ENCODE measurements around the gene PALM3. TPM values are rescaled to one million over a fixed set of nuclear protein-coding genes. Genes with fewer than 3 reads are reported as not detected.

PALM3 gene
- total and polyA plus RNA-seq, 10 of the 15 experiments (the other 5 are each of a cell fraction or from before 2014, with no cell fraction given): 0.07 TPM; not detected in 9

- no peak for TF ChIP-seq ZBTB40 (IDR thresholded peaks at IDR 0.05; ENCODE audit: borderline replicate concordance)
These were observed 5.0 kb downstream of the PALM3 start (continued) for GRCh38 chr19:14056741-14057356.

- no TSS peak for BruUV-seq (replicated peaks)
- H3K4me1 ChIP-seq (ENCODE audit: control insufficient read depth, insufficient read depth, low read length): no peaks in the 10 kb centered on the region
- no peak overlapping the region for H3K9ac ChIP-seq (ENCODE audit: control insufficient read depth, insufficient read depth, low read length)
- no peak for TF ChIP-seq BMI1 (IDR thresholded peaks at IDR 0.05; ENCODE audit: borderline replicate concordance)
- TF ChIP-seq ASH2L (IDR thresholded peaks at IDR 0.05; ENCODE audit: borderline replicate concordance, low read depth): no peak
- no peak for TF ChIP-seq SUZ12 (IDR thresholded peaks at IDR 0.05; ENCODE audit: unreplicated experiment)
- TF ChIP-seq MAX (IDR thresholded peaks at IDR 0.05; ENCODE audit: low read depth, low read length): no peak
- no peak for TF ChIP-seq PML (IDR thresholded peaks at IDR 0.05; ENCODE audit: low read length)
- TF ChIP-seq POLR2AphosphoS5 (IDR thresholded peaks at IDR 0.05; ENCODE audit: low read length): no peak
- no peak for TF ChIP-seq ATF7 (IDR thresholded peaks at IDR 0.05; ENCODE audit: low read depth)
- TF ChIP-seq YY1 (IDR thresholded peaks at IDR 0.05; ENCODE audit: low read depth, low read length): no peak
- no peak for TF ChIP-seq JUNB (IDR thresholded peaks at IDR 0.05)
- no peak for TF ChIP-seq SRF (IDR thresholded peaks at IDR 0.05; ENCODE audit: low read depth in 2 of 2, low read length in 2 of 2)
- TF ChIP-seq ZNF622 (IDR thresholded peaks at IDR 0.05): no peak
- TF ChIP-seq EGR1 (IDR thresholded peaks at IDR 0.05; ENCODE audit: borderline replicate concordance in 1 of 2, low read depth in 2 of 2, low read length in 2 of 2): no peak
- TF ChIP-seq ATF3 (IDR thresholded peaks at IDR 0.05; ENCODE audit: borderline replicate concordance, extremely low read depth, low read depth, low read length): no peak
- no peak for TF ChIP-seq ZBED1 (IDR thresholded peaks at IDR 0.05; ENCODE audit: borderline replicate concordance)
- no peak for TF ChIP-seq ZNF274 (IDR thresholded peaks at IDR 0.05; ENCODE audit: insufficient read depth, insufficient read length)
- no peak for TF ChIP-seq RBBP5 (conservative IDR thresholded peaks at IDR 0.05)
- no peak for TF ChIP-seq RELA (IDR thresholded peaks at IDR 0.05; ENCODE audit: borderline replicate concordance, partially characterized antibody)
- no peak overlapping the region for H3K4me2 ChIP-seq (ENCODE audit: control insufficient read depth, insufficient read depth)
- peaks cover 0 to 6% of the 10 kb centered on the region in 2 experiments for H3K27me3 ChIP-seq (replicated peaks in 1 of 2; ENCODE audit: control insufficient read depth in 2 of 2, insufficient read depth in 2 of 2, low read length in 1 of 2)
- ChIA-PET SMC1A (ENCODE audit: uncharacterized antibody, unreplicated experiment) (no interaction called here), POLR2A (interaction anchor here (0.6 kb wide), 1 partner anchor 294 kb away, joined by 3 read pairs; no protein-coding TSS in a partner anchor), CTCF (interaction anchor here (1.0 to 5.3 kb wide), 4 partner anchors 13 to 176 kb away, joined by 3 to 52 read pairs (median 4); partner anchors contain the start of genes IL27RA and MISP3), RAD21 (ENCODE audit: unreplicated experiment) (interaction anchor here (1.2 kb wide), 1 partner anchor 177 kb away, joined by 3 read pairs; no protein-coding TSS in a partner anchor)
- peaks cover 0 to 3% of the 10 kb centered on the region in 2 experiments; a peak in 3 of 4 replicates for H3K36me3 ChIP-seq (ENCODE audit: control insufficient read depth in 2 of 2, insufficient read depth in 2 of 2, low read length in 1 of 2)
- no peak overlapping the region for H3K27ac ChIP-seq (ENCODE audit: control insufficient read depth, insufficient read depth)
- H3K9me3 ChIP-seq (replicated peaks; ENCODE audit: control insufficient read depth, insufficient read depth, low read length): no peaks in the 10 kb centered on the region
- no peaks in the 10 kb centered on the region; the same call in 1 of the 2 replicates for H4K20me1 ChIP-seq (ENCODE audit: control insufficient read depth, insufficient read depth)
- H3K79me2 ChIP-seq (ENCODE audit: control insufficient read depth, insufficient read depth, low read length): no peaks in the 10 kb centered on the region
- DNase-seq (ENCODE audit: low read depth, low spot score) (no peak), FAIRE-seq (no peak), ATAC-seq (no peak)
- no peak overlapping the region for H3K4me3 ChIP-seq
- in situ Hi-C loops (cut with MboI) (loop anchor here (25.0 kb wide), 1 partner anchor 769 kb away; no protein-coding TSS in a partner anchor), intact Hi-C loops (cut with micrococcal nuclease; ENCODE audit: unreplicated experiment) (no loop called here)
- 60% methylated on average over 10 of the region's 10 CpGs for WGBS (ENCODE audit: insufficient coverage, insufficient replicate concordance, low lambda C conversion rate, missing lambda C conversion rate)
- no peak overlapping the region for H2AFZ ChIP-seq (ENCODE audit: control insufficient read depth, low read depth, low read length)
These were observed 5.7 kb downstream of the PALM3 start for GRCh38 chr19:14056069-14056666.

All from GM12878 (cell line).